Measurements from ENCODE around the gene GRAP2. TPM values are rescaled to one million over a fixed set of nuclear protein-coding genes. Genes with fewer than 3 reads are reported as not detected.
"Not testable (repeated sequence)": the region's sequence is repeated elsewhere in the genome, so short reads cannot be mapped to it uniquely, and the experiment has no call there.

GRAP2 gene
- total RNA-seq, 1 donor: under 0.01 TPM

DNA sequence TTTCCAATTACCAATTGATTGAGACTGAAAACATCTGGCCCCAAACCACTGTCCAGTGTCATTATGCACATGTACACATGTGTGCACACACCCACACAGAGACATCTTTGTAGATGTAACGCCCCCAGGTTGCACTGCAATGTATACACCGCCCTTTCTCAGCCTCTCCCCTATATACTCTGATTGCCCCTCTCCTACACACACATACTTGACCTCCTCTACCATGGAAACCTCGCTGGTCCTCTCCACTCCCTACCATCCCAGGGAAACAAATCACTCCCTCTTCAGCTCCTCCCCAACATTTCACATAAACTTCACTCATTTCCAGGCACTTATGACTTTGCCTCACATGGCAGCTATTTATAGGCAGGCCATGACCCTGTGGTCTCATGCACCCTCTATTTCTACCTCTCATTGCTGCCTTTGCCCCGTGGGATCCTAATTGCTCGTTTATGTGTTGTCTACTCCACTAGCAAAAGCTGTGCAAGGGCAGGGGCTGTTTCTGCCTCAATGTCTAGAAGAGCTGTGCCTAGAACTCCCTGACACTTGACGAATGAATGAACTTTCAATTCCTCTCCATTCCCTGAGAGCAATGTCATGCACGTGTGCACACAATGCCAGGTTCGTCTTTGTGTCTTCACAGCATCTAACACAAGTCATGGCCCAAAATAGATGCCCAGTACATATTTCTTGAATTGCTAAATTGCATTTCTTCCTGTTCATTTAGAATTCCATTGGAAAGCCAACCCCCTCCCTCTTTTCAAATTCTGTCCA, 49.3 kb downstream of the GRAP2 start:
- H3K4me3 ChIP-seq (ENCODE audit: low read depth, low read length): no peak overlapping the region
- TF ChIP-seq CTCF (IDR thresholded peaks at IDR 0.05; ENCODE audit: insufficient read depth, low read depth, low read length): no peak
- DNase-seq (ENCODE audit: low read depth): no peak

- not testable (repeated sequence) for H3K4me3 ChIP-seq (ENCODE audit: low read depth, low read length); DNase-seq (ENCODE audit: low read depth)
Measured at GRCh38 chr22:39951603-39952293, 50.9 kb downstream of the GRAP2 start.

GRCh38 chr22:39952347-39952746, 51.5 kb downstream of the GRAP2 start:
- H3K4me3 ChIP-seq (ENCODE audit: low read depth, low read length): no peak overlapping the region
- DNase-seq (ENCODE audit: low read depth): no peak
- TF ChIP-seq CTCF (IDR thresholded peaks at IDR 0.05; ENCODE audit: insufficient read depth, low read depth, low read length): no peak

GRCh38 chr22:39953101-39953500, 52.2 kb downstream of the GRAP2 start:
- no peak for DNase-seq (ENCODE audit: low read depth)
- no peak for TF ChIP-seq CTCF (IDR thresholded peaks at IDR 0.05; ENCODE audit: insufficient read depth, low read depth, low read length)
- no peak overlapping the region for H3K4me3 ChIP-seq (ENCODE audit: low read depth, low read length)

GRCh38 chr22:39954584-39955055, 53.7 kb downstream of the GRAP2 start:
- no peak overlapping the region for H3K4me3 ChIP-seq (ENCODE audit: low read depth, low read length)
- TF ChIP-seq CTCF (IDR thresholded peaks at IDR 0.05; ENCODE audit: insufficient read depth, low read depth, low read length): no peak
- peak; percentile 87 for DNase-seq (ENCODE audit: low read depth)

- DNase-seq (ENCODE audit: low read depth): no peak
- H3K4me3 ChIP-seq (ENCODE audit: low read depth, low read length): no peak overlapping the region
- no peak for TF ChIP-seq CTCF (IDR thresholded peaks at IDR 0.05; ENCODE audit: insufficient read depth, low read depth, low read length)
Measured at GRCh38 chr22:39955675-39956074, 54.8 kb downstream of the GRAP2 start.

DNA sequence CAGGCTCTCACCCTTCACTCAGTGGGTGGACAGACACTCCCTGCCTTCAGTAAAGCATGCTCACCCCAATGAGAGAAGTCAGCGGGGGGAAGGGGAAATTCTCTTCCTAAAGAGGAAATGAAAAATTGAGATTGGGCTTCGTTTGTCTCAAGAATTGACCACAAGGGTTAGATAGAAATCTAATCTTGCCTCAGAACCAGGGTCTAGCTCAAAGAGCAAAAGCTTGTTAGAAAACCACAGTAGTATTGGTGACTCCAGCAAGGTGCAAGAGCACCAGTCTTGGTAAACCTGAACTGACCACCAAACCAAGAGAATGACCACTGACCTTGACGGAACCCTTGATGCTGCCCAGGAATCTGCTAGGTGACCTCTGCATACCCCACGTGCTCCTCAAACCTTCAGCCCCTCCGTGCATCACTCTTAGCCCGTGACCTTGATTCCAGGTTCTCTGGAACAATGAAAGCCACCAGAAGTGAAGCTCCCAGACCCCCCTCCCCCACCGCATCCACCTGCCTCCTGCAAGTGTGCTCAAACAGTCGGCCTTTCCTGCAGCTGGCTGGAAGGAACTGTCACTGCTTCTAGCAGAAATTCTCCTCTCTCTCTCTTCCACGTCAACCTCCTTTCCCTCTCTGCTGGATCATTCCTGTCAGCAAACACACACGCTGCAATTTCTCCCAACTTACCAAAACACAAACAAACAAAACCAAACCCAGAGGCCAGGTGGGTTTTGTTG, 56.2 kb downstream of the GRAP2 start:
- no peak overlapping the region for H3K4me3 ChIP-seq (ENCODE audit: low read depth, low read length)
- no peak for DNase-seq (ENCODE audit: low read depth)
- TF ChIP-seq CTCF (IDR thresholded peaks at IDR 0.05; ENCODE audit: insufficient read depth, low read depth, low read length): no peak

Measured in fibroblast of villous mesenchyme (primary cell).